ENCODE measurements around the gene ZNF112. TPM values are rescaled to one million over a fixed set of nuclear protein-coding genes. Genes with fewer than 3 reads are reported as not detected.
"Not testable (repeated sequence)": the region's sequence is repeated elsewhere in the genome, so short reads cannot be mapped to it uniquely, and the experiment has no call there.

The ZNF112 gene
- total and polyA plus RNA-seq, 8 donors: 0.99 to 4.4 (median 2.5) TPM

GRCh38 chr19:44367024-44367423, 10.5 kb upstream of the ZNF112 start:
- intact Hi-C loops (cut with DNase I): no loop called here
- no peak for TF ChIP-seq CTCF (IDR thresholded peaks at IDR 0.05)
- FAIRE-seq (no peak), DNase-seq (no peak), ATAC-seq (no peak)
- no peaks in the 10 kb centered on the region for H3K27me3 ChIP-seq
- no peaks in the 10 kb centered on the region for H3K9me3 ChIP-seq
- WGBS, 2 donors: 42 to 59% methylated on average over 17 of the region's 17 CpGs
- H3K4me1 ChIP-seq: no peaks in the 10 kb centered on the region
- H3K27ac ChIP-seq: no peak overlapping the region
- no peak overlapping the region for H3K4me3 ChIP-seq
- no peaks in the 10 kb centered on the region for H3K36me3 ChIP-seq

GRCh38 chr19:44346556-44346955, 9.9 kb downstream of the ZNF112 start:
- DNase-seq (no peak), FAIRE-seq (no peak), ATAC-seq (no peak)
- intact Hi-C loops (cut with DNase I): no loop called here
- H3K27me3 ChIP-seq: no peaks in the 10 kb centered on the region
- peaks cover 0 to 7% (median 0%) of the 10 kb centered on the region in 4 donors for H3K9me3 ChIP-seq
- H3K4me1 ChIP-seq: no peaks in the 10 kb centered on the region
- H3K27ac ChIP-seq: no peak overlapping the region
- TF ChIP-seq CTCF (IDR thresholded peaks at IDR 0.05): no peak
- WGBS, 2 donors: 87 to 91% methylated on average over 4 of the region's 4 CpGs
- no peak overlapping the region for H3K4me3 ChIP-seq
- H3K36me3 ChIP-seq: no peaks in the 10 kb centered on the region

- H3K4me1 ChIP-seq: no peaks in the 10 kb centered on the region
- no peak overlapping the region for H3K27ac ChIP-seq
- WGBS, 2 donors: 91% methylated on average over 4 of the region's 4 CpGs
- H3K36me3 ChIP-seq: no peaks in the 10 kb centered on the region
- ATAC-seq: no peak
- no peaks in the 10 kb centered on the region for H3K27me3 ChIP-seq
- TF ChIP-seq CTCF (IDR thresholded peaks at IDR 0.05): no peak
- no peak for DNase-seq
- no peak for FAIRE-seq
- H3K9me3 ChIP-seq: peaks cover 0 to 7% (median 0%) of the 10 kb centered on the region in 4 donors
- intact Hi-C loops (cut with DNase I): no loop called here
- H3K4me3 ChIP-seq: no peak overlapping the region
Measured at GRCh38 chr19:44345959-44346358, 10.5 kb downstream of the ZNF112 start.

GRCh38 chr19:44344255-44344654, 12.2 kb downstream of the ZNF112 start:
- FAIRE-seq (no peak), DNase-seq (no peak), ATAC-seq (no peak)
- H3K9me3 ChIP-seq: peaks cover 0 to 7% (median 0%) of the 10 kb centered on the region in 4 donors
- H3K27me3 ChIP-seq: no peaks in the 10 kb centered on the region
- 48 to 50% methylated on average over 1 of the region's 1 CpG for WGBS, 2 donors
- H3K4me3 ChIP-seq: no peak overlapping the region
- no peaks in the 10 kb centered on the region for H3K4me1 ChIP-seq
- intact Hi-C loops (cut with DNase I): no loop called here
- H3K27ac ChIP-seq: no peak overlapping the region
- peaks cover 0 to 10% (median 4%) of the 10 kb centered on the region in 3 donors for H3K36me3 ChIP-seq
- TF ChIP-seq CTCF (IDR thresholded peaks at IDR 0.05): no peak

DNA sequence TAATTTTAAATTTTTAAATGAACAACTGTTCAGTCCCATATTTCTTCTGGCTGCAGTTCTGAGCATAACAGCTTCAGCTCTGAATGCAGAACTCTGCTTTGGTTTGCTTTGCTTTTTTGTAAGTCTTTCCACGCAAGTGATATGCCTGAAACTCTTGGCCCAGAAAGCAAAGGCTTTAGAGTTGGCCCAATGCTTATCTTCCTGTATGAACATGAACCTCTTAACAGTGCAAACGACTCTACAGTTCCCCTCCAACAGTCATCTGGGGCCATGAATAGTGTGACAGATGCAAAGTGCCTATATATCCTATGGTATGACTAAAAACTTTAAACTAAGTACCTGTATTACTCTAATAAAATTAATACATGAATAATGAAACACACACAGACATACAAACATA, 14.7 kb downstream of the ZNF112 start:
- TF ChIP-seq CTCF (IDR thresholded peaks at IDR 0.05): no peak

DNA sequence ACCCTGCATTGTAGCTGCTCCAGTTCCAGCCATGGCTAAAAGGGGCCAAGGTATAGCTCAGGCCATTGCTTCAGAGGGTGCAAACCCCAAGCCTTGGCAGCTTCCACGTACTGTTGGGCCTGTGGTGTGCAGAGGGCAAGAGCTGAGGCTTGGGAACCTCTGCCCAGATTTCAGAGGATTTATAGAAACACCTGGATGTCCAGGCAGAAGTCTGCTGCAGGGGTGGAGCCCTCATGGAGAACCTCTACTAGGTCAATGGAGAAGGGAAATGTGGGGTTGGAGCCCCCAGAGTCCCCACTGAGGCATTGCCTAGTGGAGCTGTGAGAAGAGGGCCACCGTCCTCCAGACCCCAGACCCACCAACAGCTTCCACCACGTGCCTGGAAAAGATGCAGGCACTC, 21.8 kb downstream of the ZNF112 start:
- 84 to 89% methylated on average over 3 of the region's 3 CpGs for WGBS, 2 donors
- peaks cover 0 to 71% (median 46%) of the 10 kb centered on the region in 3 donors for H3K36me3 ChIP-seq

More for the DNA sequence above, 14.7 kb downstream of the ZNF112 start:
- H3K27ac ChIP-seq: no peak overlapping the region
- no peaks in the 10 kb centered on the region for H3K27me3 ChIP-seq
- intact Hi-C loops (cut with DNase I): no loop called here
- DNase-seq (no peak), ATAC-seq (no peak), FAIRE-seq (no peak)
- H3K9me3 ChIP-seq: peaks cover 0 to 4% (median 0%) of the 10 kb centered on the region in 4 donors
- no peaks in the 10 kb centered on the region for H3K4me1 ChIP-seq
- 90 to 92% methylated on average over 2 of the region's 2 CpGs for WGBS, 2 donors
- peaks cover 0 to 24% (median 12%) of the 10 kb centered on the region in 3 donors for H3K36me3 ChIP-seq
- H3K4me3 ChIP-seq: no peak overlapping the region

More for the DNA sequence above, 21.8 kb downstream of the ZNF112 start:
- H3K9me3 ChIP-seq; H3K4me3 ChIP-seq; H3K27me3 ChIP-seq; ATAC-seq; DNase-seq; intact Hi-C loops (cut with DNase I); FAIRE-seq; H3K27ac ChIP-seq; H3K4me1 ChIP-seq: not testable (repeated sequence)
